ENCODE data around the gene VTA1.

- TF ChIP-seq CTCF (IDR thresholded peaks at IDR 0.05) (no peak), POLR2AphosphoS5 (IDR thresholded peaks at IDR 0.05) (no peak), POLR2A (IDR thresholded peaks at IDR 0.05) (no peak)
Measured at GRCh38 chr6:142226731-142227130, 79.7 kb downstream of the VTA1 start.
